WERI-Rb-1 (cell line): Measurements from ENCODE around the gene ZBTB6.
A peak's percentile ranks its signal among the peaks of the same experiment; 100 is the strongest.

Experiments
- DNase-seq: peaks from one replicate; pipeline ENCODE4 v3.0.0-alpha.2; 2020
- H3K27ac ChIP-seq: fragments of 250-450 bp; sonication (Bioruptor Pico); 2 replicates; pipeline ENCODE4 v1.5.1; 2020; ENCODE audit warnings: mild to moderate bottlenecking, moderate library complexity
- H3K27me3 ChIP-seq: fragments of 250-450 bp; sonication (Bioruptor Pico); 2 replicates; pipeline ENCODE4 v1.5.1; 2021; ENCODE audit warnings: mild to moderate bottlenecking, low read depth, moderate library complexity; ENCODE audit not compliant: insufficient read depth, severe bottlenecking
- H3K36me3 ChIP-seq: fragments of 250-450 bp; sonication (Bioruptor Pico); 2 replicates; pipeline ENCODE4 v1.5.1; 2020; ENCODE audit warnings: mild to moderate bottlenecking, moderate library complexity
- H3K4me3 ChIP-seq: 2 replicates; pipeline ENCODE4 v1.5.1; 2011; ENCODE audit warnings: low read depth, mild to moderate bottlenecking, control low read depth, low read length
- H3K9me3 ChIP-seq: fragments of 250-450 bp; sonication (Bioruptor Pico); 2 replicates; pipeline ENCODE4 v1.5.1; 2021; ENCODE audit warnings: mild to moderate bottlenecking, moderate library complexity; ENCODE audit not compliant: severe bottlenecking
- CTCF ChIP-seq: IDR thresholded peaks from 2 replicates; pipeline ENCODE4 v1.5.1; 2011; ENCODE audit warnings: low read depth, mild to moderate bottlenecking, control low read depth, inconsistent platforms, low read length

The ZBTB6 gene

GRCh38 chr9:122912964-122913673 lies at the start of gene ZBTB6:
TSS of gene ZBTB6 (minus strand) at chr9:122913323. CDS start at chr9:122912072, 1,251 bp downstream.
- no peaks in the 10 kb centered on the region for H3K27me3 ChIP-seq

GRCh38 chr9:122961139-122961538 lies 48.0 kb upstream of the ZBTB6 start:
- H3K27me3 ChIP-seq, result no peaks in the 10 kb centered on the region
- TF ChIP-seq CTCF, result no peak
- no peak overlapping the region for H3K27ac ChIP-seq
- no peaks in the 10 kb centered on the region for H3K9me3 ChIP-seq
- H3K4me3 ChIP-seq, result no peak overlapping the region
- no peak for DNase-seq
- peaks cover 49% of the 10 kb centered on the region for H3K36me3 ChIP-seq

More at GRCh38 chr9:122912964-122913673, at the start of gene ZBTB6:
- peaks cover 37% of the 10 kb centered on the region for H3K36me3 ChIP-seq
- 0 out of 2 replicates have a peak, but pooled peaks have one; percentile 8 for TF ChIP-seq CTCF
- DNase-seq, result peak; percentile 89
- peak within 1 kb of the TSS; percentile 88 for H3K4me3 ChIP-seq
- H3K9me3 ChIP-seq, result no peaks in the 10 kb centered on the region
- peak within 1 kb of the TSS; percentile 94 for H3K27ac ChIP-seq

- Histone ChIP-seq H3K9me3 (no peaks in the 10 kb centered on the region), H3K4me3 (no peak overlapping the region), H3K27ac (no peak overlapping the region), H3K27me3 (no peaks in the 10 kb centered on the region), H3K36me3 (peaks cover 25% of the 10 kb centered on the region)
- no peak for DNase-seq
- TF ChIP-seq CTCF, result no peak
Measured at GRCh38 chr9:122955961-122956360, 42.8 kb upstream of the ZBTB6 start.

- H3K36me3 ChIP-seq, result peaks cover 8% of the 10 kb centered on the region
- H3K9me3 ChIP-seq, result no peaks in the 10 kb centered on the region
- no peak for DNase-seq
- no peak overlapping the region for H3K4me3 ChIP-seq
- no peak for TF ChIP-seq CTCF
- H3K27ac ChIP-seq, result no peak overlapping the region
- no peaks in the 10 kb centered on the region for H3K27me3 ChIP-seq
Measured at GRCh38 chr9:122954253-122954691, 41.1 kb upstream of the ZBTB6 start.

GRCh38 chr9:122951056-122951455 lies 37.9 kb upstream of the ZBTB6 start:
- no peak for DNase-seq
- no peak for TF ChIP-seq CTCF
- no peak overlapping the region for H3K27ac ChIP-seq

More at GRCh38 chr9:122951056-122951455, 37.9 kb upstream of the ZBTB6 start:
- Histone ChIP-seq H3K9me3 (no peaks in the 10 kb centered on the region), H3K36me3 (no peaks in the 10 kb centered on the region; the same call in none of the 2 replicates), H3K4me3 (no peak overlapping the region), H3K27me3 (no peaks in the 10 kb centered on the region)
